SK-N-SH (cell line): Measurements from ENCODE around the gene CTBP1.

ENCODE experiments used
- FOSL2 ChIP-seq: IDR thresholded peaks from 2 replicates; pipeline ENCODE4 v1.4.0; 2012; ENCODE audit warnings: low read depth, mild to moderate bottlenecking, moderate library complexity, borderline replicate concordance
- RFX5 ChIP-seq: IDR thresholded peaks from 2 replicates; pipeline ENCODE4 v1.6.1; 2012; ENCODE audit warnings: mild to moderate bottlenecking, improper control_type of control experiment, low read length
- TF ChIP-seq, protein P1 (sequence below): fragments of 200-600 bp; sonication (generic); IDR thresholded peaks from 2 replicates; pipeline ENCODE4 v1.6.1; 2017; ENCODE audit warnings: antibody characterized with exemption, mild to moderate bottlenecking, moderate library complexity
- TF ChIP-seq, protein P2 (sequence below): IDR thresholded peaks from 2 replicates; pipeline ENCODE4 v1.4.0; 2012; ENCODE audit warnings: low read depth, borderline replicate concordance

DNA sequence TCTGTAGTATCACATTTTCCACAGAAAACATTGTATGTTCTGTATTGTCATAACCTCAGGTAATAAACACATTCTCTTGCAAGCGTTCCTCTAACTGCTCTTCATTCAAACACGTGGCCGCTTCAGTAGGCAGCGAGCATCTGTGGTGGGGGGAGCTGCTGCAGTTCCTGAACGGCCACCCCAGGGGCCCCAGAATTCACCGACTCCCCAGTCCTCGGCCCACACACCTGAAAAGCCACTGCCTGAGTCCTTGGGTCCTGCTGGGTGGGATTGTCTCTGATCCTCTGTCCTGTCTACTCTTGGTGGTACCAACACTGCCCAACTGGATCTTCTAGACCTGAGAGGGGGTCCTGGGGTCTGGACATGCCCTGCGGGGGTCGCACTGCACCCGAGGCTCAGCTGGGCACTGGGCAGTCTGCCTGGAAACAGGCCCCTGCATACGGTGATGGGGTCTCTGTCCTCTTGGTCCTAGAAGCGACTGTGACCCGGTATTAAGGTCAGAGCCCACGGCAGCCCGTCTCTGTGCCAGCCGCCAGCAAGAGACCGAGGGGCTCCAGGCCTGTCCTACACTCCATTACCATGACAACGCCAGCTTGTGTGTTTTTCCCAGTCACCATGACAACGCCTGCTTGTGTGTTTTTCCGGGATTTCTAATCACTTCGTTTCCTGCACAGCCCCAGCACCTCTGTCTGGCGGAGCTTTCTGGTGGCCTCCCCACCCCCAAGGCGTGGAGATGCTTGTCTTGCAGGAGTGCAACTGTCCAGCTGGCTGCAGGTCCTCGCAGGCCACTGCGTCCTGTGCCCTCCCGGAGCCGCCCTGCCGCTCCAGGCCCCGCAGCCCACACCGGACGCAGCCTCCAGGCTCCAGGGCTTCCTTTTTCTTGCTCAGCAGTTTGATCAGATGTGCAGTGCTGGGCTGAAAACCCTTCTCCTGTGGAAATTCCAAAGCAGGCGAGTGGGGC is 16.0 kb downstream of the CTBP1 start:
- TF ChIP-seq, protein P1, sequence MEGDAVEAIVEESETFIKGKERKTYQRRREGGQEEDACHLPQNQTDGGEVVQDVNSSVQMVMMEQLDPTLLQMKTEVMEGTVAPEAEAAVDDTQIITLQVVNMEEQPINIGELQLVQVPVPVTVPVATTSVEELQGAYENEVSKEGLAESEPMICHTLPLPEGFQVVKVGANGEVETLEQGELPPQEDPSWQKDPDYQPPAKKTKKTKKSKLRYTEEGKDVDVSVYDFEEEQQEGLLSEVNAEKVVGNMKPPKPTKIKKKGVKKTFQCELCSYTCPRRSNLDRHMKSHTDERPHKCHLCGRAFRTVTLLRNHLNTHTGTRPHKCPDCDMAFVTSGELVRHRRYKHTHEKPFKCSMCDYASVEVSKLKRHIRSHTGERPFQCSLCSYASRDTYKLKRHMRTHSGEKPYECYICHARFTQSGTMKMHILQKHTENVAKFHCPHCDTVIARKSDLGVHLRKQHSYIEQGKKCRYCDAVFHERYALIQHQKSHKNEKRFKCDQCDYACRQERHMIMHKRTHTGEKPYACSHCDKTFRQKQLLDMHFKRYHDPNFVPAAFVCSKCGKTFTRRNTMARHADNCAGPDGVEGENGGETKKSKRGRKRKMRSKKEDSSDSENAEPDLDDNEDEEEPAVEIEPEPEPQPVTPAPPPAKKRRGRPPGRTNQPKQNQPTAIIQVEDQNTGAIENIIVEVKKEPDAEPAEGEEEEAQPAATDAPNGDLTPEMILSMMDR: no peak
- no peak for TF ChIP-seq RFX5
- TF ChIP-seq, protein P2, sequence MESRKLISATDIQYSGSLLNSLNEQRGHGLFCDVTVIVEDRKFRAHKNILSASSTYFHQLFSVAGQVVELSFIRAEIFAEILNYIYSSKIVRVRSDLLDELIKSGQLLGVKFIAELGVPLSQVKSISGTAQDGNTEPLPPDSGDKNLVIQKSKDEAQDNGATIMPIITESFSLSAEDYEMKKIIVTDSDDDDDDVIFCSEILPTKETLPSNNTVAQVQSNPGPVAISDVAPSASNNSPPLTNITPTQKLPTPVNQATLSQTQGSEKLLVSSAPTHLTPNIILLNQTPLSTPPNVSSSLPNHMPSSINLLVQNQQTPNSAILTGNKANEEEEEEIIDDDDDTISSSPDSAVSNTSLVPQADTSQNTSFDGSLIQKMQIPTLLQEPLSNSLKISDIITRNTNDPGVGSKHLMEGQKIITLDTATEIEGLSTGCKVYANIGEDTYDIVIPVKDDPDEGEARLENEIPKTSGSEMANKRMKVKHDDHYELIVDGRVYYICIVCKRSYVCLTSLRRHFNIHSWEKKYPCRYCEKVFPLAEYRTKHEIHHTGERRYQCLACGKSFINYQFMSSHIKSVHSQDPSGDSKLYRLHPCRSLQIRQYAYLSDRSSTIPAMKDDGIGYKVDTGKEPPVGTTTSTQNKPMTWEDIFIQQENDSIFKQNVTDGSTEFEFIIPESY: no peak
- no peak for TF ChIP-seq FOSL2
